ENCODE measurements around the gene INTS11.
"Not testable (repeated sequence)": the region's sequence is repeated elsewhere in the genome, so short reads cannot be mapped to it uniquely, and the experiment has no call there.

INTS11 gene

GRCh38 chr1:1329304-1330210 is 5.1 kb upstream of the INTS11 start:
- no peak for DNase-seq

- DNase-seq = no peak
Measured at GRCh38 chr1:1328254-1328653, 3.8 kb upstream of the INTS11 start.

- DNase-seq = no peak
Measured at GRCh38 chr1:1327291-1327690, 2.8 kb upstream of the INTS11 start.

- no peak for DNase-seq
Measured at GRCh38 chr1:1326075-1326605, 1.7 kb upstream of the INTS11 start.

GRCh38 chr1:1325288-1326074 is 1.0 kb upstream of the INTS11 start:
- no peak for DNase-seq

GRCh38 chr1:1324084-1324523 is 356 bp downstream of the INTS11 start:
- no peak for DNase-seq

GRCh38 chr1:1322952-1323351 is 1.5 kb downstream of the INTS11 start:
- no peak for DNase-seq

GRCh38 chr1:1322418-1322817 is 2.0 kb downstream of the INTS11 start:
- DNase-seq = no peak

GRCh38 chr1:1321477-1321876 is 3.0 kb downstream of the INTS11 start:
- DNase-seq = no peak

- no peak for DNase-seq
Measured at GRCh38 chr1:1320666-1321448, 3.6 kb downstream of the INTS11 start.

- DNase-seq = no peak
Measured at GRCh38 chr1:1319646-1319941, 4.9 kb downstream of the INTS11 start.

- no peak for DNase-seq
Measured at GRCh38 chr1:1318777-1319645, 5.4 kb downstream of the INTS11 start.

GRCh38 chr1:1318131-1318652 is 6.3 kb downstream of the INTS11 start:
- DNase-seq = no peak

GRCh38 chr1:1317420-1317819 is 7.0 kb downstream of the INTS11 start:
- DNase-seq = no peak

GRCh38 chr1:1316199-1316598 is 8.3 kb downstream of the INTS11 start:
- DNase-seq = not testable (repeated sequence)

GRCh38 chr1:1315435-1315954 is 9.0 kb downstream of the INTS11 start:
- no peak for DNase-seq

GRCh38 chr1:1314678-1315335 is 9.7 kb downstream of the INTS11 start:
- DNase-seq = no peak

GRCh38 chr1:1314237-1314586 is 10.2 kb downstream of the INTS11 start:
- no peak for DNase-seq

GRCh38 chr1:1313500-1314236 is 10.8 kb downstream of the INTS11 start:
- no peak for DNase-seq
